HepG2 (cell line): ENCODE measurements around the gene IQCE. TPM values are rescaled to one million over a fixed set of nuclear protein-coding genes. Genes with fewer than 3 reads are reported as not detected.
A peak's percentile ranks its signal among the peaks of the same experiment; 100 is the strongest.

ENCODE experiments used
- RFXANK ChIP-seq: IDR thresholded peaks from 2 replicates; pipeline ENCODE4 v1.6.1; 2016
- STAG1 ChIP-seq: sonication (generic); formaldehyde crosslinking; IDR thresholded peaks from 2 replicates; pipeline ENCODE4 v1.4.0; 2020; ENCODE audit warnings: missing genetic modification reagents
- ZNF264 ChIP-seq: sonication (generic); formaldehyde crosslinking; IDR thresholded peaks from 2 replicates; pipeline ENCODE4 v1.4.0; 2020; ENCODE audit warnings: missing genetic modification reagents
- ZNF34 ChIP-seq: sonication (generic); formaldehyde crosslinking; IDR thresholded peaks from 2 replicates; pipeline ENCODE4 v1.4.0; 2020; ENCODE audit warnings: mild to moderate bottlenecking, missing genetic modification reagents, borderline replicate concordance
- polyA plus RNA-seq, 8 experiments: library from polyadenylated mRNA; depleted of rRNA in 3 of 8; stranded (reverse) in 7 of 8; unstranded in 1 of 8; fragments of >200 nt; fragmentation: Illumina TruSeq in 4 of 8; extraction: Trizol in 4 of 8; gene quantifications; 2 replicates each; pipeline versions ENCODE4 v1.2.1 to v1.2.3, GENCODE V29; 2011 to 2016; ENCODE audit warnings: low read depth in 4 of 8, missing spikeins in 1 of 8, mixed read lengths in 1 of 8; ENCODE audit not compliant: insufficient read depth in 1 of 8
- total RNA-seq, 5 experiments: library from RNA; depleted of rRNA; stranded (reverse); fragments of >200 nt; fragmentation: Illumina TruSeq; extraction: Trizol; gene quantifications; 2 replicates each; pipeline ENCODE4 v1.2.3, GENCODE V29; 2016; ENCODE audit warnings: low read depth in 1 of 5
- TF ChIP-seq, protein P1 (sequence below): sonication (generic); formaldehyde crosslinking; IDR thresholded peaks from 2 replicates; pipeline ENCODE4 v1.5.1; 2020; ENCODE audit warnings: mild to moderate bottlenecking, missing genetic modification reagents, borderline replicate concordance
- TF ChIP-seq, protein P2 (sequence below): IDR thresholded peaks from 2 replicates; pipeline ENCODE4 v1.6.1; 2016; ENCODE audit warnings: missing biosample characterization, missing genetic modification reagents, low read depth
- TF ChIP-seq, protein P3 (sequence below): sonication (generic); formaldehyde crosslinking; IDR thresholded peaks from 2 replicates; pipeline ENCODE4 v1.4.0; 2020; ENCODE audit warnings: missing genetic modification reagents, borderline replicate concordance
- TF ChIP-seq, protein P4 (sequence below): sonication (generic); formaldehyde crosslinking; IDR thresholded peaks from 2 replicates; pipeline ENCODE4 v1.9.0; 2021; ENCODE audit warnings: missing genetic modification reagents, borderline replicate concordance
- TF ChIP-seq, protein P5 (sequence below): sonication (generic); formaldehyde crosslinking; IDR thresholded peaks from 2 replicates; pipeline ENCODE4 v1.4.0; 2020; ENCODE audit warnings: missing genetic modification reagents
- TF ChIP-seq, protein P6 (sequence below): sonication (generic); formaldehyde crosslinking; conservative IDR thresholded peaks from 2 replicates; pipeline ENCODE4 v1.4.0; 2020; ENCODE audit warnings: missing genetic modification reagents

The IQCE gene
- total and polyA plus RNA-seq, 2 of the 13 experiments (the other 11 are each of a cell fraction or from before 2014, with no cell fraction given), result 1.5 to 2.5 TPM

DNA sequence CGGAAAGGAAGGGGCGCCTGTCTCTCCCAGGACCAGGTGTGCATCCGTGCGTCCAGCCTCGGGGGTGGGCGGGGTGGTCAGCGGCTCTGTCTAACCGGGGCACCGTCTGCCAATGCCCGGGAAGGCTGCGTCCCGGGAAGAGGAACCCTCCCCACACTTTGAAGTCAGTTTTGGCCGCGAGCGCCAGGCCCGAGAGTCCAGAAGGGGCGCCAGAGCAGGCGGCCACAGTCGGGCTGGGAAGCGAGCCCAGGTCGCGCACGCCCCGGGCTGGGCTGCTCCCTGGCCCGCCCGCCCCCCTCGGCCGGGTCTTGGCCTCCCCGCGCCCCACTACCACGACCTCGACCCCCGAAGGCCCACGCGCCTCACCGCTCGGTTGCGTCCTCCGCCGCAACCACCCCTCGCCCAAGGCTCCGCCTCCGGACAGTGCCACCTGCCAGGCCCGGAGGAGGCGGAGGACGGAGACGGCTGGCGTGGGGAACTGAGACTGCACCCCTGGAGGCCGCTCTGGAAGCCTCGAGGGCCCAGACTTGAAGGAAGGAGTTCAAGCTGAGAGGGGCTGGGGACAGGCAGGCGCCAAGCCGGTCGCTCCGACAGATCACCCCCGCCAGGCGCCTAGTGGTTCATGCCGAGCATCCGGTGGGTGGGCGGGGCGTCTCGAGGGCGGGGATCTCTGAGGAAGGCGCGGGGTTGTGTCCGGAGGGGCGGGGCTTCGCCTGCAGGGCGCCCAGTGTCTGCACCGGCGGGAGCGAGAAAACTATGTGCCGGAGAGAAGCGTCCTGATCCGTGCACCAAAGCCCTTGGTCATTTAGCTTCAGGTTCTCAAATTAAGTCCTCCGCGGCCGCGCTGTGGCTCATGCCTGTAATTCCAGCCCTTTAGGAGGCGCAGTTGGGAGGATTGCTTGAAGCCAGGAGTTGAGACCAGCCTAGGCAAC is 3.4 kb upstream of the IQCE start, which contains the start of gene BRAT1 (continued):
- TF ChIP-seq, protein P1, sequence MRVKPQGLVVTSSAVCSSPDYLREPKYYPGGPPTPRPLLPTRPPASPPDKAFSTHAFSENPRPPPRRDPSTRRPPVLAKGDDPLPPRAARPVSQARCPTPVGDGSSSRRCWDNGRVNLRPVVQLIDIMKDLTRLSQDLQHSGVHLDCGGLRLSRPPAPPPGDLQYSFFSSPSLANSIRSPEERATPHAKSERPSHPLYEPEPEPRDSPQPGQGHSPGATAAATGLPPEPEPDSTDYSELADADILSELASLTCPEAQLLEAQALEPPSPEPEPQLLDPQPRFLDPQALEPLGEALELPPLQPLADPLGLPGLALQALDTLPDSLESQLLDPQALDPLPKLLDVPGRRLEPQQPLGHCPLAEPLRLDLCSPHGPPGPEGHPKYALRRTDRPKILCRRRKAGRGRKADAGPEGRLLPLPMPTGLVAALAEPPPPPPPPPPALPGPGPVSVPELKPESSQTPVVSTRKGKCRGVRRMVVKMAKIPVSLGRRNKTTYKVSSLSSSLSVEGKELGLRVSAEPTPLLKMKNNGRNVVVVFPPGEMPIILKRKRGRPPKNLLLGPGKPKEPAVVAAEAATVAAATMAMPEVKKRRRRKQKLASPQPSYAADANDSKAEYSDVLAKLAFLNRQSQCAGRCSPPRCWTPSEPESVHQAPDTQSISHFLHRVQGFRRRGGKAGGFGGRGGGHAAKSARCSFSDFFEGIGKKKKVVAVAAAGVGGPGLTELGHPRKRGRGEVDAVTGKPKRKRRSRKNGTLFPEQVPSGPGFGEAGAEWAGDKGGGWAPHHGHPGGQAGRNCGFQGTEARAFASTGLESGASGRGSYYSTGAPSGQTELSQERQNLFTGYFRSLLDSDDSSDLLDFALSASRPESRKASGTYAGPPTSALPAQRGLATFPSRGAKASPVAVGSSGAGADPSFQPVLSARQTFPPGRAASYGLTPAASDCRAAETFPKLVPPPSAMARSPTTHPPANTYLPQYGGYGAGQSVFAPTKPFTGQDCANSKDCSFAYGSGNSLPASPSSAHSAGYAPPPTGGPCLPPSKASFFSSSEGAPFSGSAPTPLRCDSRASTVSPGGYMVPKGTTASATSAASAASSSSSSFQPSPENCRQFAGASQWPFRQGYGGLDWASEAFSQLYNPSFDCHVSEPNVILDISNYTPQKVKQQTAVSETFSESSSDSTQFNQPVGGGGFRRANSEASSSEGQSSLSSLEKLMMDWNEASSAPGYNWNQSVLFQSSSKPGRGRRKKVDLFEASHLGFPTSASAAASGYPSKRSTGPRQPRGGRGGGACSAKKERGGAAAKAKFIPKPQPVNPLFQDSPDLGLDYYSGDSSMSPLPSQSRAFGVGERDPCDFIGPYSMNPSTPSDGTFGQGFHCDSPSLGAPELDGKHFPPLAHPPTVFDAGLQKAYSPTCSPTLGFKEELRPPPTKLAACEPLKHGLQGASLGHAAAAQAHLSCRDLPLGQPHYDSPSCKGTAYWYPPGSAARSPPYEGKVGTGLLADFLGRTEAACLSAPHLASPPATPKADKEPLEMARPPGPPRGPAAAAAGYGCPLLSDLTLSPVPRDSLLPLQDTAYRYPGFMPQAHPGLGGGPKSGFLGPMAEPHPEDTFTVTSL (CRISPR knock-in tag), result peak; percentile 48; the same call in 1 of the 2 replicates
- TF ChIP-seq RFXANK (CRISPR knock-in tag) (no peak), STAG1 (CRISPR knock-in tag) (peak; percentile 14; the same call in 1 of the 2 replicates), ZNF34 (CRISPR knock-in tag) (no peak), ZNF264 (no peak)
- TF ChIP-seq, protein P2, sequence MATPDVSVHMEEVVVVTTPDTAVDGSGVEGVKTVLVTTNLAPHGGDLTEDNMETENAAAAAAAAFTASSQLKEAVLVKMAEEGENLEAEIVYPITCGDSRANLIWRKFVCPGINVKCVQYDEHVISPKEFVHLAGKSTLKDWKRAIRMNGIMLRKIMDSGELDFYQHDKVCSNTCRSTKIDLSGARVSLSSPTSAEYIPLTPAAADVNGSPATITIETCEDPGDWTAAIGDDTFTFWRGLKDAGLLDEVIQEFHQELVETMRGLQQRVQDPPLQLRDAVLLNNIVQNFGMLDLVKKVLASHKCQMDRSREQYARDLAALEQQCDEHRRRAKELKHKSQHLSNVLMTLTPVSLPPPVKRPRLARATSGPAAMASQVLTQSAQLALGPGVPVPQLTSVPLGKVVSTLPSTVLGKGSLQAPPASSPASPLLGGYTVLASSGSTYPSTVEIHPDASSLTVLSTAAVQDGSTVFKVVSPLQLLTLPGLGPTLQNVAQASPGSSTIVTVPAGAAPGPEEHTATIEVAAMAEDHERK (CRISPR knock-in tag), result no peak
- TF ChIP-seq, protein P3, sequence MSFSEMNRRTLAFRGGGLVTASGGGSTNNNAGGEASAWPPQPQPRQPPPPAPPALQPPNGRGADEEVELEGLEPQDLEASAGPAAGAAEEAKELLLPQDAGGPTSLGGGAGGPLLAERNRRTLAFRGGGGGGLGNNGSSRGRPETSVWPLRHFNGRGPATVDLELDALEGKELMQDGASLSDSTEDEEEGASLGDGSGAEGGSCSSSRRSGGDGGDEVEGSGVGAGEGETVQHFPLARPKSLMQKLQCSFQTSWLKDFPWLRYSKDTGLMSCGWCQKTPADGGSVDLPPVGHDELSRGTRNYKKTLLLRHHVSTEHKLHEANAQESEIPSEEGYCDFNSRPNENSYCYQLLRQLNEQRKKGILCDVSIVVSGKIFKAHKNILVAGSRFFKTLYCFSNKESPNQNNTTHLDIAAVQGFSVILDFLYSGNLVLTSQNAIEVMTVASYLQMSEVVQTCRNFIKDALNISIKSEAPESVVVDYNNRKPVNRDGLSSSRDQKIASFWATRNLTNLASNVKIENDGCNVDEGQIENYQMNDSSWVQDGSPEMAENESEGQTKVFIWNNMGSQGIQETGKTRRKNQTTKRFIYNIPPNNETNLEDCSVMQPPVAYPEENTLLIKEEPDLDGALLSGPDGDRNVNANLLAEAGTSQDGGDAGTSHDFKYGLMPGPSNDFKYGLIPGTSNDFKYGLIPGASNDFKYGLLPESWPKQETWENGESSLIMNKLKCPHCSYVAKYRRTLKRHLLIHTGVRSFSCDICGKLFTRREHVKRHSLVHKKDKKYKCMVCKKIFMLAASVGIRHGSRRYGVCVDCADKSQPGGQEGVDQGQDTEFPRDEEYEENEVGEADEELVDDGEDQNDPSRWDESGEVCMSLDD, result 0 out of 2 replicates have a peak, but pooled peaks have one; percentile 40
- TF ChIP-seq, protein P4, sequence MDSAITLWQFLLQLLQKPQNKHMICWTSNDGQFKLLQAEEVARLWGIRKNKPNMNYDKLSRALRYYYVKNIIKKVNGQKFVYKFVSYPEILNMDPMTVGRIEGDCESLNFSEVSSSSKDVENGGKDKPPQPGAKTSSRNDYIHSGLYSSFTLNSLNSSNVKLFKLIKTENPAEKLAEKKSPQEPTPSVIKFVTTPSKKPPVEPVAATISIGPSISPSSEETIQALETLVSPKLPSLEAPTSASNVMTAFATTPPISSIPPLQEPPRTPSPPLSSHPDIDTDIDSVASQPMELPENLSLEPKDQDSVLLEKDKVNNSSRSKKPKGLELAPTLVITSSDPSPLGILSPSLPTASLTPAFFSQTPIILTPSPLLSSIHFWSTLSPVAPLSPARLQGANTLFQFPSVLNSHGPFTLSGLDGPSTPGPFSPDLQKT (CRISPR knock-in tag), result no peak
- TF ChIP-seq, protein P5, sequence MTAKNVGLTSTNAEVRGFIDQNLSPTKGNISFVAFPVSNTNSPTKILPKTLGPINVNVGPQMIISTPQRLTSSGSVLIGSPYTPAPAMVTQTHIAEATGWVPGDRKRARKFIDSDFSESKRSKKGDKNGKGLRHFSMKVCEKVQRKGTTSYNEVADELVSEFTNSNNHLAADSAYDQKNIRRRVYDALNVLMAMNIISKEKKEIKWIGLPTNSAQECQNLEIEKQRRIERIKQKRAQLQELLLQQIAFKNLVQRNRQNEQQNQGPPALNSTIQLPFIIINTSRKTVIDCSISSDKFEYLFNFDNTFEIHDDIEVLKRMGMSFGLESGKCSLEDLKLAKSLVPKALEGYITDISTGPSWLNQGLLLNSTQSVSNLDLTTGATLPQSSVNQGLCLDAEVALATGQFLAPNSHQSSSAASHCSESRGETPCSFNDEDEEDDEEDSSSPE (CRISPR knock-in tag), result 0 out of 2 replicates have a peak, but pooled peaks have one; percentile 28
- TF ChIP-seq, protein P6, sequence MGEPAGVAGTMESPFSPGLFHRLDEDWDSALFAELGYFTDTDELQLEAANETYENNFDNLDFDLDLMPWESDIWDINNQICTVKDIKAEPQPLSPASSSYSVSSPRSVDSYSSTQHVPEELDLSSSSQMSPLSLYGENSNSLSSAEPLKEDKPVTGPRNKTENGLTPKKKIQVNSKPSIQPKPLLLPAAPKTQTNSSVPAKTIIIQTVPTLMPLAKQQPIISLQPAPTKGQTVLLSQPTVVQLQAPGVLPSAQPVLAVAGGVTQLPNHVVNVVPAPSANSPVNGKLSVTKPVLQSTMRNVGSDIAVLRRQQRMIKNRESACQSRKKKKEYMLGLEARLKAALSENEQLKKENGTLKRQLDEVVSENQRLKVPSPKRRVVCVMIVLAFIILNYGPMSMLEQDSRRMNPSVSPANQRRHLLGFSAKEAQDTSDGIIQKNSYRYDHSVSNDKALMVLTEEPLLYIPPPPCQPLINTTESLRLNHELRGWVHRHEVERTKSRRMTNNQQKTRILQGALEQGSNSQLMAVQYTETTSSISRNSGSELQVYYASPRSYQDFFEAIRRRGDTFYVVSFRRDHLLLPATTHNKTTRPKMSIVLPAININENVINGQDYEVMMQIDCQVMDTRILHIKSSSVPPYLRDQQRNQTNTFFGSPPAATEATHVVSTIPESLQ (CRISPR knock-in tag), result no peak
